Trophoblast cell (in vitro differentiated cells and primary cell): ENCODE results near the gene ASCC1.

Experiments
- DNase-seq, 2 donors: peaks; one replicate each; pipeline ENCODE4 v3.0.0-alpha.2; 2016
- H2AFZ ChIP-seq: 2 replicates; pipeline ENCODE4 v1.6.1; 2013; ENCODE audit warnings: low read length, moderate library complexity, mild to moderate bottlenecking; ENCODE audit not compliant: insufficient read depth, poor library complexity
- H2AK5ac ChIP-seq: 2 replicates; pipeline ENCODE4 v1.6.1; 2013; ENCODE audit warnings: mild to moderate bottlenecking, low read length
- H2BK120ac ChIP-seq: 2 replicates; pipeline ENCODE4 v1.6.1; 2013; ENCODE audit warnings: low read length, mild to moderate bottlenecking, moderate library complexity; ENCODE audit not compliant: insufficient read depth, poor library complexity
- H2BK12ac ChIP-seq: 2 replicates; pipeline ENCODE4 v1.6.1; 2013; ENCODE audit warnings: mild to moderate bottlenecking, low read length, moderate library complexity
- H2BK5ac ChIP-seq: 2 replicates; pipeline ENCODE4 v1.6.1; 2013; ENCODE audit warnings: low read length, low read depth, moderate library complexity, mild to moderate bottlenecking; ENCODE audit not compliant: poor library complexity
- H3K14ac ChIP-seq: 2 replicates; pipeline ENCODE4 v1.6.1; 2013; ENCODE audit warnings: mild to moderate bottlenecking, low read length
- H3K18ac ChIP-seq: 2 replicates; pipeline ENCODE4 v1.6.1; 2013; ENCODE audit warnings: mild to moderate bottlenecking, low read length
- H3K23ac ChIP-seq: 2 replicates; pipeline ENCODE4 v1.6.1; 2013; ENCODE audit warnings: low read length
- H3K27ac ChIP-seq: 2 replicates; pipeline ENCODE4 v1.5.1; 2013; ENCODE audit warnings: low read depth, mild to moderate bottlenecking, inconsistent platforms, low read length, moderate library complexity
- H3K27me3 ChIP-seq: 2 replicates; pipeline ENCODE4 v1.6.1; 2013; ENCODE audit warnings: inconsistent platforms, mild to moderate bottlenecking, low read length, moderate library complexity; ENCODE audit not compliant: insufficient read depth
- H3K36me3 ChIP-seq, 2 experiments: 1 replicate in 1 of 2; 2 replicates in 1 of 2; pipeline ENCODE4 v1.6.1; 2013; ENCODE audit warnings: low read length in 2 of 2, mild to moderate bottlenecking in 2 of 2, moderate library complexity in 1 of 2; ENCODE audit not compliant: insufficient read depth in 2 of 2, control insufficient read depth in 1 of 2
- H3K4ac ChIP-seq: 2 replicates; pipeline ENCODE4 v1.6.1; 2013; ENCODE audit warnings: low read depth, mild to moderate bottlenecking, low read length, moderate library complexity
- H3K4me1 ChIP-seq, 2 experiments: 1 replicate in 1 of 2; 2 replicates in 1 of 2; pipeline ENCODE4 v1.6.1; 2013; ENCODE audit warnings: low read length in 2 of 2, mild to moderate bottlenecking in 2 of 2, moderate library complexity in 1 of 2; ENCODE audit not compliant: insufficient read depth in 2 of 2, control insufficient read depth in 1 of 2
- H3K4me2 ChIP-seq: 2 replicates; pipeline ENCODE4 v1.6.1; 2013; ENCODE audit warnings: inconsistent platforms, mild to moderate bottlenecking, low read length, moderate library complexity
- H3K4me3 ChIP-seq: 2 replicates; pipeline ENCODE4 v1.5.1; 2013; ENCODE audit warnings: mild to moderate bottlenecking, low read depth, low read length, inconsistent platforms
- H3K79me1 ChIP-seq: one replicate; pipeline ENCODE4 v1.6.1; 2013; ENCODE audit warnings: low read length
- H3K79me2 ChIP-seq: 2 replicates; pipeline ENCODE4 v1.6.1; 2013; ENCODE audit warnings: low read length, mild to moderate bottlenecking; ENCODE audit not compliant: control insufficient read depth, insufficient read depth, poor library complexity
- H3K9ac ChIP-seq: 2 replicates; pipeline ENCODE4 v1.6.1; 2013; ENCODE audit warnings: mild to moderate bottlenecking, low read length
- H3K9me3 ChIP-seq: 2 replicates; pipeline ENCODE4 v1.6.1; 2013; ENCODE audit warnings: low read depth, mild to moderate bottlenecking, control low read depth, inconsistent platforms, low read length; ENCODE audit not compliant: insufficient read depth
- H4K12ac ChIP-seq: 2 replicates; pipeline ENCODE4 v1.6.1; 2013; ENCODE audit warnings: low read depth, mild to moderate bottlenecking, low read length, moderate library complexity
- H4K8ac ChIP-seq: 2 replicates; pipeline ENCODE4 v1.6.1; 2013; ENCODE audit warnings: low read depth, mild to moderate bottlenecking, low read length, moderate library complexity
- H4K91ac ChIP-seq: one replicate; pipeline ENCODE4 v1.6.1; 2013; ENCODE audit warnings: low read depth, mild to moderate bottlenecking, low read length, moderate library complexity
- WGBS: extraction: QIAGEN DNeasy Blood & Tissue Kit; methylation state at CpG from one replicate; pipeline ENCODE4 v1.1.7; 2013; ENCODE audit warnings: missing lambda C conversion rate; ENCODE audit not compliant: insufficient read length, insufficient coverage; ENCODE audit errors: extremely low coverage; 5-methylcytosine and 5-hydroxymethylcytosine counted together

The ASCC1 gene

GRCh38 chr10:72204724-72205123 is 11.4 kb downstream of the ASCC1 start:
- H4K12ac ChIP-seq, result no peak overlapping the region
- no peak overlapping the region for H3K23ac ChIP-seq
- H4K91ac ChIP-seq, result no peak overlapping the region
- no peak overlapping the region for H3K14ac ChIP-seq
- no peak overlapping the region for H3K9ac ChIP-seq
- H2BK12ac ChIP-seq, result no peak overlapping the region
- no peaks in the 10 kb centered on the region for H3K4me1 ChIP-seq
- no peaks in the 10 kb centered on the region for H3K27me3 ChIP-seq
- H3K79me2 ChIP-seq, result no peaks in the 10 kb centered on the region
- no CpG with 5 or more reads among the region's 1 CpG for WGBS
- no peak for DNase-seq
- no peaks in the 10 kb centered on the region for H3K79me1 ChIP-seq
- H2AFZ ChIP-seq, result no peak overlapping the region
- H3K27ac ChIP-seq, result no peak overlapping the region
- H3K36me3 ChIP-seq, result peaks cover 12 to 24% of the 10 kb centered on the region in 2 experiments
- H2BK5ac ChIP-seq, result no peak overlapping the region
- no peak overlapping the region for H2AK5ac ChIP-seq
- H3K4me3 ChIP-seq, result no peak overlapping the region
- H4K8ac ChIP-seq, result no peak overlapping the region
- no peak overlapping the region for H3K4me2 ChIP-seq
- H3K9me3 ChIP-seq, result no peaks in the 10 kb centered on the region
- no peak overlapping the region for H3K18ac ChIP-seq
- H2BK120ac ChIP-seq, result no peak overlapping the region
- H3K4ac ChIP-seq, result no peak overlapping the region

GRCh38 chr10:72204296-72204695 is 11.8 kb downstream of the ASCC1 start:
- no peak overlapping the region for H3K14ac ChIP-seq
- H2BK12ac ChIP-seq, result no peak overlapping the region
- no peak overlapping the region for H3K23ac ChIP-seq
- H3K36me3 ChIP-seq, result peaks cover 11 to 24% of the 10 kb centered on the region in 2 experiments
- no peak overlapping the region for H3K4ac ChIP-seq
- no peak overlapping the region for H4K91ac ChIP-seq
- no peak overlapping the region for H3K18ac ChIP-seq
- no peak overlapping the region for H3K4me3 ChIP-seq
- no peak overlapping the region for H4K8ac ChIP-seq
- WGBS, result no CpG with 5 or more reads among the region's 9 CpGs
- DNase-seq, result no peak
- no peaks in the 10 kb centered on the region for H3K4me1 ChIP-seq
- no peak overlapping the region for H3K4me2 ChIP-seq
- H2AFZ ChIP-seq, result no peak overlapping the region
- no peak overlapping the region for H2AK5ac ChIP-seq
- no peak overlapping the region for H3K27ac ChIP-seq
- H4K12ac ChIP-seq, result no peak overlapping the region
- no peak overlapping the region for H2BK120ac ChIP-seq
- no peaks in the 10 kb centered on the region for H3K9me3 ChIP-seq
- H3K79me1 ChIP-seq, result peaks cover 1% of the 10 kb centered on the region
- no peaks in the 10 kb centered on the region for H3K79me2 ChIP-seq
- H3K27me3 ChIP-seq, result no peaks in the 10 kb centered on the region
- H2BK5ac ChIP-seq, result no peak overlapping the region
- H3K9ac ChIP-seq, result no peak overlapping the region

DNA sequence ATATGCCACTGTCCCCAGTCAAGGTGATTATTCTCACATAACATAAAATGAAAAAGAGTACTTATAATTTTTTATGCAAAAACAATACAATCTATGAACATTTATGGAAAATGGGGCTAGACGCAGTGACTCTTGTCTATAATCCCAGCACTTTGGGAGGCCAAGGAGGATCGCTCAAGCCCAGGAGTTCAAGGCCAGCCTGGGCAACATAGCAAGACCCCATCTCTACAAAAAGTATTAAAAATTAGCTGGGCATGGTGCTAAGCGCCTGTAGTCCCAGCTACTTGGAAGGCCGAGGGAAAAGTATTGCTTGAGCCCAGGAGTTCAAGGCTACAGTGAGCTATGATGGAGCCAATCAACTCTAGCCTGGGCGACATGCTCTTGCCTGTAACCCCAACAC is 14.8 kb downstream of the ASCC1 start:
- Histone ChIP-seq H3K4me1 (peaks cover 3 to 4% of the 10 kb centered on the region in 2 experiments), H3K79me1 (peaks cover 13% of the 10 kb centered on the region), H2AK5ac (no peak overlapping the region), H3K27me3 (no peaks in the 10 kb centered on the region), H4K91ac (peak overlapping the region; percentile 24), H4K12ac (no peak overlapping the region), H3K27ac (no peak overlapping the region), H4K8ac (no peak overlapping the region), H3K4me3 (no peak overlapping the region), H3K18ac (no peak overlapping the region), H3K4ac (no peak overlapping the region), H2BK5ac (no peak overlapping the region), H3K4me2 (no peak overlapping the region), H3K79me2 (no peaks in the 10 kb centered on the region), H2AFZ (no peak overlapping the region), H2BK120ac (no peak overlapping the region), H3K23ac (no peak overlapping the region), H3K9ac (no peak overlapping the region), H3K36me3 (peaks cover 6 to 19% of the 10 kb centered on the region in 2 experiments), H2BK12ac (no peak overlapping the region), H3K14ac (no peak overlapping the region), H3K9me3 (no peaks in the 10 kb centered on the region)
- no CpG with 5 or more reads among the region's 5 CpGs for whole genome bisulfite sequencing
- no peak for DNase-seq

DNA sequence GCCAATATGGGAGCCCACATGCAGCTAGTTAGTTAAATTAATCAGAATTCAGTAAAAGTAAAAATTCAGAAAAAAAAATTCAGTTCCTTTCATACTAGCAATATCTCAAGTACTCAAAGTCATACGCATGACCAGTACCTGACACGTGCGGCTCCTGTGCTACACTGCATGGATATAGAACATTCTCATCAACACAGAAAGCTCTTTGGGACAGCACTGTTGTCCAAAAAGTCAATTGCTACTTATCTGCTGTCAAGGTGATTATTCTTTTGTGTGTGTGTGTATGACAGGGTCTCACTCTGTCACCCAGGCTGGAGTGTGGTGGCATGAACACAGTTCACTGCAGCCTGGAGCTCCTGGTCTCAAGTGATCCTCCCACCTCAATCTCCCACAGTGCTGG is 15.2 kb downstream of the ASCC1 start:
- Histone ChIP-seq H3K9ac (no peak overlapping the region), H2AFZ (no peak overlapping the region), H2BK12ac (no peak overlapping the region), H3K18ac (no peak overlapping the region), H4K91ac (no peak overlapping the region), H3K9me3 (no peaks in the 10 kb centered on the region), H4K8ac (no peak overlapping the region), H3K27me3 (no peaks in the 10 kb centered on the region), H3K4me2 (no peak overlapping the region), H3K79me2 (no peaks in the 10 kb centered on the region), H3K27ac (no peak overlapping the region), H3K4me3 (no peak overlapping the region), H2AK5ac (no peak overlapping the region), H3K23ac (no peak overlapping the region), H3K79me1 (peaks cover 13% of the 10 kb centered on the region), H2BK5ac (no peak overlapping the region), H2BK120ac (no peak overlapping the region), H3K4ac (no peak overlapping the region), H4K12ac (no peak overlapping the region), H3K14ac (no peak overlapping the region), H3K4me1 (peaks cover 3 to 4% of the 10 kb centered on the region in 2 experiments), H3K36me3 (peaks cover 6 to 19% of the 10 kb centered on the region in 2 experiments)
- DNase-seq, result no peak
- no CpG with 5 or more reads among the region's 3 CpGs for WGBS
